GM19240 (cell line): Measurements from ENCODE around the gene ZFAND4.
"Not testable (repeated sequence)": the region's sequence is repeated elsewhere in the genome, so short reads cannot be mapped to it uniquely, and the experiment has no call there.

Source experiments
- DNase-seq: peaks from one replicate; pipeline ENCODE4 v3.0.0; 2011; ENCODE audit warnings: low spot score; ENCODE audit not compliant: insufficient read length

ZFAND4 gene

DNA sequence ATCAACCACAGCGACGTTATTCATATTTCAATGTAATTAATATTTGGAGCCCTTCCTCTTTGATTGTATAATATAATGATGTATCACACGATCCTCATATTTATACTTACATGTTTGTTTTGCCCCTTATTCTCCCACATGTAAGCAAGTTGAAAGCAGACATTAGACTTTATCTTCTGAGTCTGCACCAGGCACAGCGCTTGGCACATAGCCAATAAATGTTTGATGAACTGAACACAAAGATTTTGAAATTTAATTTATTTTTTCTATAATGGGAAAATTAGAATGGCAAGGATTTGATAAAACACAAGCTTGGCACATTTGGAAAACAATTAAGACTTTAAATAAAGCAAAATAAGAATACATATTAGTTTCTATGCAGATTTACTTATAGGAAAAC is 31.6 kb downstream of the ZFAND4 start:
- no peak for DNase-seq

DNA sequence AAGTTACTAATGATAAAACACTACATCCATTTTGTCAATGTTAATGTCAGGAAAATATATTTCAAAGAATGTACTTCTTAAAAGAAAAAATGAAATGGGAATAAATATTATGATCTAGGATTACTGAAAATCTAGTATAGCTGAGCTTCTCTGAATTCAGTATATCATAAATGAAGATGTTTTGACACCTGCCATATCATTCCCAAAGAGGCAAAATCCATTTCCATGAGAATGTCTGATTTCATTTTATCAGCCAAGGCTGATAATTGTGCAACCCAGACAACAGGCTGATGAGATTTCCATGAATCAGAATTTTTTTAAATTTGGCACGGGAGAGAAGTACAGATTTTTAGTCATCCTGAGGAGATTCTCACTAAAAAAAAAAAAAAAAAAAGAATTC is 32.5 kb downstream of the ZFAND4 start:
- no peak for DNase-seq

DNA sequence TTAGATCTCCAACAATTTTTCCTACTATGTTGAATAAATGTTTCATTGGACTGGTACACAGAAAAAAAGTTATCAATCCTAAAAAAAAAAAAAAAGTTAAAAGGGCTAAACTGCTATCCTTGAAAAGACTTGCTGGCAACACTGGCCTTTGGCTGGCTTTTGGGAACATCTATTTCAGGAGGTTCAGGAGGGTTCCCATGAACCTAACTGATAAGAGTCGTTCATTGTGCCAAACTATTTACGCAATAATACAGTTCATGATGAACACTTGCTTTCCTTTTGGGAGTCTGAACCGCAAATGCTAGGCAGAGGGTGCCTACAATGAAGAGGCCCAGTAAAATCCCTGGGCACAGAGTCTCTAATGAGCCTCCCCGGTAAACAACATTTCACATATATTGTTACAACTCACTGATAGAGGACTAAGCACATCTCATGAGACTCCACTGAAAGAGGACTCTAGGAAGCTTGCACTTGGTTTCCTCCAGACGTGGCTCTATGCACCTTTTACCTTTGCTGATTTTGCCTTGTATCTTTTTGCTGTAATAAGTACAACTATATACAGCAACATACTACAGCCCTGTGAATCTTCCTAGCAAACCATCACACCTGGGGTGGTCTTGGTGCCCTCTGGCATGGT is 45.0 kb downstream of the ZFAND4 start:
- no peak for DNase-seq

DNA sequence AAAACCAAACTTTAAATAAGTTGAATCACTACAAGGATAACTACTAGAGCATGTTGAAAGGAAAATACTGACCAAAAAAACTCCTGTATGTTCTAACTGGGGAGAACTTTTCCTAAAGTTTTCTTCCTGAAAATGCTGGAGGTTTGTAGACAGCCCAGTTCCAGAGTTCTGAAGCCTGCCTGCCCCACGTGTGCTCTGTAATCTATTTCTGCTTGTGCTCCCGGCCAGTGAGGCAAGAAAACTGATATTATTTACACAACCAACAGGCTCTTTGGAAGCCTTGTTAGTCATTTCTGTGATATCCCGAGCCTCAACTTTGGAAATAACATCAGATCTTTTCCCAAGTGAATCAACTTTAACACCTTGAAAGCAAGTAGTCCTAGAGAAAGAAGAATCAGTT is 46.7 kb downstream of the ZFAND4 start:
- no peak for DNase-seq

DNA sequence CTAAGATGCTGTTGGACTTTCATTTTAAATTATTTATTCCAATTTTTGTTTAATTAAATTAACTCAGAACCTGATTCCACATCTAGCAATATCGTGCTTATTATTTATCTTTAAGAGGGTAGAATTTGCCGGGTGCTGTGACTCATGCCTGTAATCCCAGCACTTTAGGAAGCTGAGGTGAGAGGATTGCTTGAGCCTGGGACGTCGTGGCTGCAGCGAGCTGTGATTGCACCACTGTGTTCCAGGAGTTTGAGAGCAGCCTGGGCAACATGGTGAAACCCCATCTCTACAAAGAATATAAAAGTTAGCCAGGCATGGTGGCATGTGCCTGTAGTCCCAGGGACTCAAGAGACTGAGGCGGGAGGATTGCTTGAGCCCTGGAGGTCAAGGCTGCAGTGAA is 47.8 kb downstream of the ZFAND4 start:
- DNase-seq, result no peak

DNA sequence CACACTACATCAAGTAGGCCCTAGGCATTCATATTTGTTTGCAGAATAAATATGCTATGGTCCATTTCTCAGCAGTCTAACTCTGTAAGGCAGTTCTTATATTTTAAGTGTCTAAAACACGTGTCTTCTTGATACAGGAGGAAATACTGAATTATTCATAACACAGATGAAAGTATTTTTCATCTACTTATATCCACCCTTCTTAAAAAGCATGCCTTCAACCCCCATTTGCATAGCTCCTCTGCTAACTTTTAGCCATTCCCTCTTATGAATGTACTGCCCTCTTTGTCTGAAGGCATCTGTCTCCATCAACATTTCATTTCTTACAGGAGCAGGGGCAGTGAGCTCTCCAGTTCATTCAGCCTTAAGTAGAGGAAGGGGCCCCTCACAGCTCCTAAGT is 57.7 kb downstream of the ZFAND4 start:
- no peak for DNase-seq

DNA sequence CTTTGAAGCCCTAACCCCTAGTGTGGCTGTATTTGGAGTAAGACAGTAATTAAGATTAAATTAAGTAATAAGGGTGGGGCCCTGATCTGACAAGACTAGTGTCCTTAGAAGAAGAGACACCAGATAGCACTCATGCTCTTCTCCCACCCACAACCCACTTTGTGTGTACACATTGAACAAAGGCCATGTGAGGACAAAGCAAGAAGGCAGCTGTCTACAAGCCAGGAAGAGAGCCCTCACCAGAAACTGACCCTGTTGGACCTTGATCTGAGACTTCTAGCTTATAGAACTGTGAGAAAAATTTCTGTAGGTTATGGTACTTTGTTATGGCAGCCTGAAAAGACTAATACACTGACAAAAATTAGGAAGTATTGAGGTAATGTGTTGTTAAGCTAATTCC is 59.8 kb downstream of the ZFAND4 start:
- no peak for DNase-seq

DNA sequence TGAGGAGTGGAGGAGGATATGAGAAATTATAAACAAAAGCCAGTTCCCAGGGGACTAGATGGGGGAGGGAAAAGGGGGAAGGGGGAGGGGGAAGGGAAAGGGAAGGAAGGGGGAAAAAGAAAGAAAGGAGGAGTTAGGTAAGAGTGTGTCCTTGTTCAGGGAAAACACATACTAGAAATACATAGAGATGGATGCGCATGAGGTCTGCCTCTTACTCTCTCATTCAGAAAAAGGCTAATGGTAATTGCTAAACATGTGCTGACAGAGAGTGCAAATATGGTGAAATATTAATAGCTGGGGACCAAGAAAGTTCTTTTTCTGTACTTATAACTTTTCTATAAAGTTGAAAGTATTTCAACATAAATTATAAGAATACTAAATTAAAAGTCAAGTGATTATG is 64.5 kb downstream of the ZFAND4 start:
- no peak for DNase-seq

DNA sequence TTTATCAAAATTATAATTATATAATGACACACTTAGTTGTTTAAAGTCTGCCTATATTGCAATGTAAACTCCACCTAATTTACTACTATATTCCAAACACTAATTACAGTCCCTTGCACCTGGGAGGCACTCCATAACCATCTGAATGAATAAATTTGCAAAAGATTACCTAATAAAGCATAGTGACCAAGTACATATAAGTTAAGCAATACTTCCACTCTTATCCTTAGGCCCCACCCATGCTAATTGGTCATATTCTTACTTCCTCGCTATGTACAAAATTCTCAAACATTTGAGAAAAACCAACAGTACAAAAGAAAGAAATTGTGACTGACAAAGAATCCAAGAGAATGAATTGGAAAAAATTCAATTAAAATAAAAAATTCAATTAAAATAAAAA is 65.3 kb downstream of the ZFAND4 start:
- DNase-seq, result no peak

DNA sequence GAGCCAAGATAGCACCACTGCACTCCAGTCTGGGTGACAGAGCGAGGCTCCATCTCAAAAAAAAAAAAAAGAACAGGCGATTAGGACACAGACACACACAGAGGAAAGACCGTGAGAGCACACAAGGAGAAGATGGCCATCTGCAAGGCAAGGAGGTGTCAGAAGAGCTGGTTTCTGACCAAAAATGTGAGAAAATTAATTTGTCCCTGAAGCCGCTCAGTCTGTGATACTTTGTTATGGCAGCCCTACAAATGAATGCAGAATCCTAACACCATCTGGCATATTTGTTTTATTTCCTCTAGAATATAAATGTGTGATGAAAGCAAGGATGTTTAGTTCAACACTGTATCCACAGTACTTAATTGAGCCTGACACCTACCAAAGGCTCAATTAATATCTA is 69.7 kb downstream of the ZFAND4 start:
- no peak for DNase-seq

DNA sequence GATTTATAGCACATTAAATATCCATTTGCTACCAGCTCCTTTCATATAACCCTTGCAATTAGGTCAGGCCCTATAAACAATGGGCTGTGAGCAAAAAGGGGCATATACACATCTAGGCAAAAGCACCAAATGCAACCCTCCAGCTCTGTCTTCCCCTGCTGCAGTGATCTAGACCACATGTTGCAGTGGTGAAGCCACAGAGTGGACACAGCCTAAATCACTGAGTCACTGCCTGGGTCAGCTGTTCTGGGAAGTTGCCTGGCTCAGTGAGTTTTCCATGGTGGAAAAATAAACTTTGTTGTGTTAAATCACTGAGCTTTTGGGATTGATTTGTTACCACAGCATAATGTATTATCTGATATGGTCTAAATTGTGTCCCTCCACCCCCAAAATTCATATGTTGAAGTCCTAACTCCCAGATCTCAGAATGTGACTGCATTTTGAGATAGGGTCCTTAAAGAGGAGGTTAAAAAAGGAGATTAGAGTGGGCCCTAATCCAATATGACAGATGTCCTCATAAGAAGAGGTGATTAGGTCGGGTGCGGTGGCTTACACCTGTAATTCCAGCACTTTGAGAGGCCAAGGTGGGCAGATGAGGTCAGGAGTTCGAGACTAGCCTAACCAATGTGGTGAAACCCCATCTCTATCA is 70.4 kb downstream of the ZFAND4 start:
- no peak for DNase-seq

DNA sequence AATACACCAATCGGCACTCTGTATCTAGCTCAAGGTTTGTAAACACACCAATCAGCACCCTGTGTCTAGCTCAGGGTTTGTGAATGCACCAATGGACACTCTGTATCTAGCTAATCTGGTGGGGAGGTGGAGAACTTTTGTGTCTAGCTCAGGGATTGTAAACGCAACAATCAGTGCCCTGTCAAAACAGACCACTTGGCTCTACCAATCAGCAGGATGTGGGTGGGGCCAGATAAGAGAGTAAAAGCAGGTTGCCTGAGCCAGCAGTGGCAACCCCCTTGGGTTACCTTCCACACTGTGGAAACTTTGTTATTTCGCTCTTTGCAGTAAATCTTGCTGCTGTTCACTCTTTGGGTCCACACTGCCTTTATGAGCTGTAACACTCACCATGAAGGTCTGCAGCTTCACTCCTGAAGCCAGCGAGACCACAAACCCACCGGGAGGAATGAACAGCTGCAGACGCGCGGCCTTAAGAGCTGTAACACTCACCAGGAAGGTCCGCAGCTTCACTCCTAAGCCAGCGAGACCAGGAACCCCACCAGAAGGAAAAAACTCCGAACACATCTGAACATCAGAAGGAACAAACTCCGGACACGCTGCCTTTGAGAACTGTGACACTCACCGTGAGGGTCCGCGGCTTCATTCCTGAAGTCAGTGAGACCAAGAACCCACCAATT is 71.2 kb downstream of the ZFAND4 start:
- DNase-seq, result not testable (repeated sequence)

DNA sequence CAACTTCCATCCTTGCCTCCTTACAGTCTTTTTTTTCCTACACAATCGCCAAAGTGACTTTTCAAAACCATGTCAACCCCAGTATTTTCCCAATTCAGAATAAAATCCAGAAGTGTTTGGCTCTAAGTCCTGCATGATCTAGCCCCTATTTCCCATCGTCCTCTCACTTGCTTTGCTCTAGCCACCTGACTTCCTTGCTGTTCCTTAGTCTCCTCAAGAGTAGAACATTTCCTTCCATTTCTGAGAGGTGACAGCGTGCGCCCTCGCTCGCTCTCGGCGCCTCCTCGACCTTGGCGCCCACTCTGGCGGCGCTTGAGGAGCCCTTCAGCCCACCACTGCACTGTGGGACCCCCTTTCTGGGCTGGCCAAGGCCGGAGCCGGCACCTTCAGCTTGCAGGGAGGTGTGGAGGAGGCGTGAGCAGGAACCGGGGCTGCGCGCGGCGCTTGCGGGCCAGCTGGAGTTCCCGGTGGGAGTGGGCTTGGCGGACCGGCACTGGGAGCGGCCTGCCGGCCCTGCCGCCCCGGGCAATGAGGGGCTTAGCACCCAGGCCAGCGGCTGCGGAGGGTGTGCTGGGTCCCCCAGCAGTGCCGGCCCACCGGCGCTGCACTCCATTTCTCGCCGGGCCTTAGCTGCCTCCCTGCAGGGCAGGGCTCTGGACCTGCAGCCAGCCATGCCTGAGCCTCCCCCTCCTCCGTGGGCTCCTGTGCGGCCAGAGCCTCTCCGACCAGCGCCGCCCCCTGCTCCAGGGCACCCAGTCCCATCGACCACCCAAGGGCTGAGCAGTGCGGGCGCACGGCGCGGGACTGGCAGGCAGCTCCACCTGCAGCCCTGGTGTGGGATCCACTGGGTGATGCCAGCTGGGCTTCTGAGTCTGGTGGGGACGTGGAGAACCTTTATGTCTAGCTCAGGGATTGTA is 72.0 kb downstream of the ZFAND4 start:
- DNase-seq, result not testable (repeated sequence)

DNA sequence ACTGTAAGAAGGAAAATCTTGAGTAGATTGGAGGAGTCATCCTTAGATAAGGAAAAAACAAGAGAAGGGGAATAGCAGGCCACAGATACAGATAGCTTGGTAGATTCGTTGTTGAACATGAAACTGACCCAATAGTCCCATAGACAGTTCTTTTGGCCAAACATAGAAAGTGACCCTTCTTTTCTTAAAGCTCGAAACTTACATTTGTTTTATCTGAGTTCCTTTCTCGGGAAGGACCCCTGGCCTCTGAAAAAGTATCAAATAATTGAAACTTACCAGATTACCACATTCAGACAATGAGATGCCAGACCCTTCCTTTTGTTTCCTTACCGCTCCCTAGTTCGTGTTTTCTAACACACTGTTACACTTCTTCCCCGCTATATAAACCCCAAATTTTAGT is 72.9 kb downstream of the ZFAND4 start:
- DNase-seq, result no peak

DNA sequence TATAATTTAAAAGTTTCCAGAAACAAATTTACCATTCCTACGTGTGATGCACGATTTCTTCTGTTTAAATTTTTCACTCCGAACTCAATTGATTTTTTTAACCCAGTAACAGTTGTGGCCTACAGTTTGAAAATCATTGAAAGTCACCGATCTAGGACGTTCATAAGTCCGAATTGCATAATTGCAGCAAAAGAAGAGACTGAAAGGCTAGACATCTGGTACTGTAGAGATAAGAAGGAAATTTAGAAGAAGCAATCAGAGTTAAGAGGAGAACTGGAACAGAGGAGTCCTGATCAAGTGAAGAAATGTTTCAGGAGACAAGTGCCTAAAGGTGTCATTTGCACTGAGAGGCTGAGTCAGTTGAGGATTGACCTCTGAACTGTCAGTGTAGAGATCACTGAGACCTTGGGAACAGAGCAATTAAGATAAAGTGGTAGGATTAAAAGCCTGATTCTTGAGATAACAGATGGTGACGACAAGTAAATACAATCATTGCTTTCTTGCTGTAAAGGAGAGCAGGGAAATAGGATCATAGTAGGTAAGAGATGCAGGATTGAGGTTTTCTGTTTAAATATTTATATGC is 73.5 kb downstream of the ZFAND4 start:
- DNase-seq, result no peak

DNA sequence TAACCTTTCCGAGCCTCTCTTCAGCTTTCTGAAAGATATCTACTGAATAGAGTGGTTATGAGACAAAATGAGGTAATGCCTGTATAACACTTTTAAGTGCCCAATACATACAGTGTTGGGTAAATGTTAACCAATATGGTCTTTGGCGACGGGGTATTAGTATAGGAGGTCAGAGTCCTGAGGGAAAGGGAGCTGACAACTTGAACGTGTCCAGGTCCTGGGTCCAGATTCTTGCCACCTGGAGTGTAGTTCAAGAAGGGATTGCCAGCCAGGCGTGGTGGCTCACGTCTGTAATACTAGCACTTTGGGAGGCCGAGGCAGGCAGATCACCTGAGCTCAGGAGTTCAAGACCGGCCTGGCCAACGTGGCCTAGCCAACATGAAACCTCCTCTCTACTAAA is 76.0 kb downstream of the ZFAND4 start:
- no peak for DNase-seq

DNA sequence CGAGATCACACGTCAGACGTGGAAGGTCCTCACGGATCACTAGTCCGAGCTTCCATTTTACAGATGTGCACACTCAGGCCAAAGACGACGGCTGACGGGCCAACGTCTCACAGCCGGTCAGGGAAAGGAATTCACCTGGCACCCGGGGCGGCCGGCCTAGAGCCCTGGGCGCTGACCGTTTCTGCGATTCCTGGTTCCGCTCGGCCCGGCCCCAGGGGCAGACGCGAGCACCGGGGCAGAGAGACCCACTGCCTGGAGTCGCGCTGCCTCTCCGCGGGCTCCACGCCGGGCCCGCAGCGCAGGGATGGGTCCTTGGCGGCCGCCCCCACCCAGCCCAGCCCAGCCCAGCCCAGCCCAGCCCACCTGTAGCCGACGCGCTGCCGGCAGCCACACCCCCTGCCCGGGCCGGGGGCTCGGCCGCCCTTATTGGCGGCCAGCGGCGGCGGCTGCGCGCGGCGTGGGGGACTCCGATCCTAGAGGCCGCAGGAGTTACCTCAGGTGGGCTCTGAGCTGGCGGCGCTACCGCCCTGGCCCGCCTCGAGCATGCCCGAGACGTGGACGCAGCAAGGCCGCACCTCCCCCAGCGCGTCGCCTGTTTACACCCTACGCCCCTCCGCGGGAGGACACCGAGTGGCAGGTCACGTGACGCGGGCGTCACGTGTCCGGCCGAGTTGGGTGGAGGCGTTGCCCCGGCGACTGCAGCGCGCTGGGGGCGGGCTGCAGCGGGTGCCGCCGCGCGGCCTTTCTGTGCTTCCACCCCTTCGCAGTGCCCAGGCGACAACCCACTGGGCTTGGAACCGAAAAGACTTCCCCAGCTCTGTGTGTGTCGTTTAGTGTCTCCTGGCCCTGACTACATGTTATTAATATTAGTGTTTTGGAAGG is 78.1 kb downstream of the ZFAND4 start:
- peak; percentile 74 for DNase-seq

DNA sequence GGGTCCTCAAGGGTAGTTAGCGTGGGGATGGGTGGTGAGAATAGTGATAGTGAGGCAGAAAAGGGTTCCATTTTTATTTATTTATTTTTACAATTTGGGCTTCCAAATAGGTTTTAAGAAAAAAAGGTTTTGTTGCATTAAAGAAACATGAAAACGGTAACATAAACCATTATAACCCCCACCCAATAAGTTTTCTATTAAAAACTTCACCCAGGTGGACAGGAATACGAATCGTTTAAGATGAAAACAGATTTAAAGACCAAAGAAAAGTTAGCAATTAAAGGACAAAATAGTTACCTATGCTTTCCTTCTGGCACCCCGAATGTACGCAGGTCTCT is 78.7 kb downstream of the ZFAND4 start:
- no peak for DNase-seq

DNA sequence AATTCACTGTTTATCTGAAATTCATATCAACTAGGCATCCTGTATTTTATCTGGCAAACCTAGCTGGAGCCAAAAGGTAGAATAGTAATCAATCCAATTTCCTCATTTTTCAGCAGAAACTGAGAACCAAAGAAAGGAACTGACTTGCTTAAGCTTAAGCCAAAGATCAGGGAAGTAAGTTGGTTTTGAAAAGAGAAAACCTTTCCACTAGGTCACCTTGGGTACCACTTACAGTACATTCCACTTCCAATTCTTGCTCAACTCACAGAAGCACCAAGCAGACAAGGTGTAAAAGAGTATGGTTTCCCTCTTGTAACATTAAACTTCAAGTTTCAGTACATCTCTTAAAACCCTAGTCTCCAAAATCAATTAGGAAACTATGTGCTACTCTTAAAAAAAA is 79.6 kb downstream of the ZFAND4 start:
- no peak for DNase-seq

DNA sequence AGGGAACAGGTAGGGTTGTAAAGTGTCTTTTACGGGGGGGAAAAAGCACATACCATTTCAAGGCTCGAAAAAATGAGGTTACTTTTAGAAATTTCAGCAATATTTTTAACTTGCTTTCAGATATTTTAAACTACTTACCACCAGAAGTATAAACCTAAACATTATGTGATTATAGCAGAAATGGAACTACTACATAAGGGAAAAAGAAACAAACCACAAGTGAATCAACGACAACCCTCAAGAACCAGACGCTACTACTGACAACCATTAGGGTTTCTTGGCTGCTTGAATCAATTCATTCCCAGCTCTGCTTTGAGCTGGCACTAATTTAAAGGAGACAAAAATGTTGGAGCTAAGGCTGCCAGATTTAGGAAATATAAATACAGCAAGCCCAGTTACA is 80.1 kb downstream of the ZFAND4 start:
- no peak for DNase-seq

DNA sequence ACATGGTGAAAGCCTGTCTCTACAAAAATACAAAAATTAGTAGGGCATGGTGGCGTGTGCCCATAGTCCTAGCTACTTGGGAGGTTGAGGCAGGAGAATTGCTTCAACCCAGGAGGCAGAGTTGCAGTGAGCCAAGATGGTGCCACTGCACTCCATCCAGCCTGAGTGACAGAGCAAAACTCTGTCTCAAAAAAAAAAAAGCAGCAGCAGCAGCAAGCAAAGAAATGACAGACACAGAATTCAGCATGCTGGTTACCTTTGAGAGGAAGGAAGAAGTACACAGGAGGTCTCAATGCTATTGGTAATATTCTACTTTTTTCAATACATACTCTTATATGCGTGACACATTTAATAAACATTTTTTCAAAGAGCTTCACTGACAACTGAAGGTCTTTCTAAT is 81.3 kb downstream of the ZFAND4 start:
- no peak for DNase-seq
